Measurements from ENCODE around the gene DDO.

DNA sequence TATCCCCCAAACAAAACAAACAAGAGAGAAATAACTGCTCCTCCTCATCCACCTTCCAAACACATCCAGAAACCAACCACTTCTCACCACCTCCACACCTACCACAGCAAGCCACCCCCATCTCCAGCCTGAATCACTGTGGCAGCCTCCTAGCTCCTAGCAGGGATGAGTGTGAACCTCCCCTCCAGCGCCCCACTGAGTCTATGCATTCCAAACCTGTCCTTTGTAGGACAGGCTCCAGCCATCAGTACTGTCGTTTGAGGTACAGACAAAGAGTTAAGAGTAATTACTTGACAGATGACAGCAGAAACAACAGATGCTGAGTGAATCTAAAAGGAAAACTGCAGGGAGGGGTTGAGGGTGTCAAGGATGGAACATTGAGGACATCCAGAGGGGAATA, 59.6 kb downstream of the DDO start:
- no peak for TF ChIP-seq POLR2A (IDR thresholded peaks at IDR 0.05)
- TF ChIP-seq CTCF (IDR thresholded peaks at IDR 0.05): no peak
